PC-9 (cell line): Measurements from ENCODE around the gene SARNP.

Source experiments
- CTCF ChIP-seq: fragments of 200-600 bp; sonication (generic); conservative IDR thresholded peaks from 2 replicates; pipeline ENCODE4 v1.6.1; 2017; ENCODE audit warnings: mixed run types, antibody characterized with exemption, mild to moderate bottlenecking, moderate library complexity
- EZH2 ChIP-seq: fragments of 200-600 bp; sonication (generic); IDR thresholded peaks from 2 replicates; pipeline ENCODE4 v1.8.0; 2017; ENCODE audit warnings: antibody characterized with exemption, low read depth

- no peak for TF ChIP-seq CTCF
- no peak for TF ChIP-seq EZH2
Measured at GRCh38 chr12:55789171-55789570, 28.4 kb downstream of the SARNP start.
